CMK (cell line): ENCODE data around the gene C2orf49.
"Not testable (repeated sequence)": the region's sequence is repeated elsewhere in the genome, so short reads cannot be mapped to it uniquely, and the experiment has no call there.

Experiments used
- DNase-seq: peaks from one replicate; pipeline ENCODE4 v3.0.0-alpha.2; 2010; ENCODE audit warnings: low read depth

Gene C2orf49

GRCh38 chr2:105321875-105322646 lies 15.3 kb upstream of the C2orf49 start:
- no peak for DNase-seq

GRCh38 chr2:105323111-105323510 lies 14.2 kb upstream of the C2orf49 start:
- no peak for DNase-seq

GRCh38 chr2:105324101-105324500 lies 13.2 kb upstream of the C2orf49 start:
- DNase-seq, result no peak

- no peak for DNase-seq
These were observed 12.6 kb upstream of the C2orf49 start for GRCh38 chr2:105324732-105325131.

- no peak for DNase-seq
These were observed 11.9 kb upstream of the C2orf49 start for GRCh38 chr2:105325389-105325963.

GRCh38 chr2:105327271-105327670 lies 10.1 kb upstream of the C2orf49 start:
- not testable (repeated sequence) for DNase-seq

- DNase-seq, result no peak
These were observed 9.7 kb upstream of the C2orf49 start for GRCh38 chr2:105327690-105328089.

- peak; percentile 56 for DNase-seq
These were observed 8.8 kb upstream of the C2orf49 start for GRCh38 chr2:105328281-105329196.

- DNase-seq, result no peak
These were observed 8.2 kb upstream of the C2orf49 start for GRCh38 chr2:105329197-105329554.

GRCh38 chr2:105329561-105330495 lies 7.5 kb upstream of the C2orf49 start, which contains the start of gene TGFBRAP1:
TSS of gene TGFBRAP1 (minus strand) at chr2:105329735. CDS start at chr2:105308301, 21,434 bp downstream.
- DNase-seq, result no peak

GRCh38 chr2:105330681-105331375 lies 6.5 kb upstream of the C2orf49 start:
- no peak for DNase-seq

GRCh38 chr2:105334211-105334610 lies 3.1 kb upstream of the C2orf49 start:
- DNase-seq, result no peak

GRCh38 chr2:105335469-105335868 lies 1.9 kb upstream of the C2orf49 start:
- no peak for DNase-seq

GRCh38 chr2:105336786-105337121 lies 586 bp upstream of the C2orf49 start:
- no peak for DNase-seq

GRCh38 chr2:105338020-105338385 lies 663 bp downstream of the C2orf49 start:
- DNase-seq, result no peak

- no peak for DNase-seq
These were observed 2.1 kb downstream of the C2orf49 start for GRCh38 chr2:105339414-105339813.

GRCh38 chr2:105344704-105345345 lies 7.5 kb downstream of the C2orf49 start:
- no peak for DNase-seq

GRCh38 chr2:105357122-105357521 lies 19.8 kb downstream of the C2orf49 start:
- DNase-seq, result no peak

- DNase-seq, result no peak
These were observed 21.3 kb downstream of the C2orf49 start for GRCh38 chr2:105358593-105358992.

- no peak for DNase-seq
These were observed 24.0 kb downstream of the C2orf49 start for GRCh38 chr2:105361102-105361889.
